Measurements from ENCODE around the gene MAEA. TPM values are rescaled to one million over a fixed set of nuclear protein-coding genes. Genes with fewer than 3 reads are reported as not detected.
A peak's percentile ranks its signal among the peaks of the same experiment; 100 is the strongest.

MAEA gene
- total RNA-seq, 1 donor from 2014 or later: 68.2 TPM

GRCh38 chr4:1247864-1248244 is 41.8 kb upstream of the MAEA start:
- Mint-ChIP-seq H3K9me3 (ENCODE audit: unreplicated experiment) (peaks cover 5% of the 10 kb centered on the region), H3K27me3 (ENCODE audit: unreplicated experiment) (peaks cover 15% of the 10 kb centered on the region), H3K27ac (ENCODE audit: unreplicated experiment) (no peak overlapping the region), H3K4me1 (ENCODE audit: unreplicated experiment) (peaks cover 31% of the 10 kb centered on the region), H3K36me3 (ENCODE audit: low read depth, unreplicated experiment) (peaks cover 32% of the 10 kb centered on the region), H3K4me3 (ENCODE audit: unreplicated experiment) (peak overlapping the region; percentile 82)
- DNase-seq (ENCODE audit: low spot score): no peak
- TF ChIP-seq, protein P1, sequence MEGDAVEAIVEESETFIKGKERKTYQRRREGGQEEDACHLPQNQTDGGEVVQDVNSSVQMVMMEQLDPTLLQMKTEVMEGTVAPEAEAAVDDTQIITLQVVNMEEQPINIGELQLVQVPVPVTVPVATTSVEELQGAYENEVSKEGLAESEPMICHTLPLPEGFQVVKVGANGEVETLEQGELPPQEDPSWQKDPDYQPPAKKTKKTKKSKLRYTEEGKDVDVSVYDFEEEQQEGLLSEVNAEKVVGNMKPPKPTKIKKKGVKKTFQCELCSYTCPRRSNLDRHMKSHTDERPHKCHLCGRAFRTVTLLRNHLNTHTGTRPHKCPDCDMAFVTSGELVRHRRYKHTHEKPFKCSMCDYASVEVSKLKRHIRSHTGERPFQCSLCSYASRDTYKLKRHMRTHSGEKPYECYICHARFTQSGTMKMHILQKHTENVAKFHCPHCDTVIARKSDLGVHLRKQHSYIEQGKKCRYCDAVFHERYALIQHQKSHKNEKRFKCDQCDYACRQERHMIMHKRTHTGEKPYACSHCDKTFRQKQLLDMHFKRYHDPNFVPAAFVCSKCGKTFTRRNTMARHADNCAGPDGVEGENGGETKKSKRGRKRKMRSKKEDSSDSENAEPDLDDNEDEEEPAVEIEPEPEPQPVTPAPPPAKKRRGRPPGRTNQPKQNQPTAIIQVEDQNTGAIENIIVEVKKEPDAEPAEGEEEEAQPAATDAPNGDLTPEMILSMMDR (IDR thresholded peaks at IDR 0.05; ENCODE audit: unreplicated experiment): no peak

DNA sequence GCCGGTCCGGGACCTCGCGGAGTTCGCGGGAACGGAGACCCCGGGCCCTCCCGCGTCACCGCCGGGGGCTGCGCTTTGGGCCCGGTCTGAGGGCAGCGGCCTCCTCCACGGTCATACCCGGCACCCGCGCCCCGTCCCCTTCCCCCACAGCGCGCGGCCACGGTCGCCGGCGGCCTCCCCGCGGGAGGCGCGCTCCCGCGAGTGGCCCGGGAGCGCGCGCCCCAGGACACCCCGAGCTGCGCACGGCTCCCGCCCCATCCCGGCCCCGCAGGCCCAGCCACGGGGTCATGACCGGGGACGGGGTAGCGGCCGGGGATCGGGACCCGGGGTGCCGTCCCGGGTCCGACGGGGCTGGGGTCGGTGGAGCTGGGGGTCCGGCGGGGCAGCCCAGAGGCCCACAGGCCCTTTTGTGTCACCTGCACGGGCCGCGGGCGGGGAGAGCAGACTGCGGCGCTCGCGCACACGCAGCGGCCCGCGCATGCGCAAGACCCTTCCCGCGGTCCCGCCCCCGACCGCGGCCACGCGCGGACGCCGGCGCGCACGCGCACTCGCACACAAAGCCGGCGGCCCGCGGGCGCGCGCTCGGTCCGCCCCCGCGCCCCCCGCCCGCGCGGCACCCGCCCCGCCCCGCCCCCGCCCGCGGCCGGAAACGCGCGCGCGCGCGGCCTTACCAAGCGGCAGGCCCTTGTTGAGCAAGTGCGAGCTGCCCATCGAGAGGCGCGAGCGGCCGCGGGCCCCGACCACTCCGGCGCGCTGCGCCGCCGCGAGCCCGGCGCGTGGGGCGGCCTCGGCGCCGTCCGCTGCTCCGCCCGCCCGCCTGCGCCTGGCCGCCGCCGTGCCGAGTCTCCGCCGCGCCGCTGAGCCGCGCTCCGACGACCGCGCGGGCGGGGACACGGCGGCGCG is 41.2 kb upstream of the MAEA start, which contains the start of gene CTBP1:
Gene CTBP1 (minus strand): TSS at position 886 of the 903 bp plus-strand sequence. CDS start 7,799 bp downstream, outside the sequence.
- peaks cover 13% of the 10 kb centered on the region for H3K27me3 Mint-ChIP-seq (ENCODE audit: unreplicated experiment)
- DNase-seq (ENCODE audit: low spot score): peak; percentile 87

DNA sequence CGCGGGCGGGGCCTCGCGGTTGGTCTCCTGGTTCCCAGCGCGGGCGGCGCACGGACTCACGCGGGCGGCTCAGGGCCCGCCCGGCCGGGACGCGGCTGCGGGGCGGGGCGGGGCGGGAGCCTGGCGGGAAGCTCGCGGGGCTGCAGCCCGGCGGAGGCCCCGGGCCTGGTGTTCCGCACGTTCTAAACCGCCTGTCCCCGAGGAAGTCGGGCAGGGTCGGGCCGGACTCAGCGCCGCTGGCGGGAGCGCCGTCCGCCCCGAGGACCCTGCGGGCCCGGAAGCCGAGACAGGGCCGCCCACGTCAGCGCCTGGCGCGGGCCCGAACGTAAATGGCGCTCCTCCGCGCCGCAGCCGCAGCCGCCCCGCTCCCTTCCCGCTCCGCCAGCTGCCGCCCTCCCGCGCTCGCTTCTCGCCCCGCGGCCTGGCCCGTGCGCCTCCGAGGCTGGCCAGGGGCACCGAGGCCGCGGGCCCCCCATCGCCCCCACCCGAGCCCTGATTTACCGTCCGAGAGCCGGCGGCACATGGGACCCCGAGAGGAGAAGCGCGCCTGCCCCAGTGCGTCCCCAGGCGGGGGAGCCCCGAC is 40.5 kb upstream of the MAEA start:
- Mint-ChIP-seq H3K27ac (ENCODE audit: unreplicated experiment) (peak overlapping the region; percentile 77), H3K4me3 (ENCODE audit: unreplicated experiment) (peak overlapping the region; percentile 87), H3K27me3 (ENCODE audit: unreplicated experiment) (peaks cover 13% of the 10 kb centered on the region), H3K4me1 (ENCODE audit: unreplicated experiment) (peaks cover 30% of the 10 kb centered on the region), H3K36me3 (ENCODE audit: low read depth, unreplicated experiment) (peaks cover 41% of the 10 kb centered on the region), H3K9me3 (ENCODE audit: unreplicated experiment) (peaks cover 9% of the 10 kb centered on the region)
- peak; percentile 78 for DNase-seq (ENCODE audit: low spot score)
- TF ChIP-seq, protein P1 (IDR thresholded peaks at IDR 0.05; ENCODE audit: unreplicated experiment): no peak

More for the DNA sequence above, 41.2 kb upstream of the MAEA start, which contains the start of gene CTBP1:
- Mint-ChIP-seq H3K9me3 (ENCODE audit: unreplicated experiment) (peaks cover 9% of the 10 kb centered on the region), H3K27ac (ENCODE audit: unreplicated experiment) (peak within 1 kb of the TSS; percentile 77), H3K36me3 (ENCODE audit: low read depth, unreplicated experiment) (peaks cover 37% of the 10 kb centered on the region), H3K4me1 (ENCODE audit: unreplicated experiment) (peaks cover 30% of the 10 kb centered on the region), H3K4me3 (ENCODE audit: unreplicated experiment) (peak within 1 kb of the TSS; percentile 87)
- TF ChIP-seq, protein P1 (IDR thresholded peaks at IDR 0.05; ENCODE audit: unreplicated experiment): no peak

GRCh38 chr4:1249731-1250526 is 39.8 kb upstream of the MAEA start:
- peaks cover 13% of the 10 kb centered on the region for H3K27me3 Mint-ChIP-seq (ENCODE audit: unreplicated experiment)
- H3K4me1 Mint-ChIP-seq (ENCODE audit: unreplicated experiment): peaks cover 25% of the 10 kb centered on the region
- TF ChIP-seq, protein P1 (IDR thresholded peaks at IDR 0.05; ENCODE audit: unreplicated experiment): no peak
- H3K36me3 Mint-ChIP-seq (ENCODE audit: low read depth, unreplicated experiment): peaks cover 41% of the 10 kb centered on the region
- peaks cover 9% of the 10 kb centered on the region for H3K9me3 Mint-ChIP-seq (ENCODE audit: unreplicated experiment)
- peak overlapping the region; percentile 77 for H3K27ac Mint-ChIP-seq (ENCODE audit: unreplicated experiment)
- no peak for DNase-seq (ENCODE audit: low spot score)
- H3K4me3 Mint-ChIP-seq (ENCODE audit: unreplicated experiment): peak overlapping the region; percentile 87
